GM18505 (cell line): ENCODE results near the gene CREB3.

Source experiments
- ATAC-seq: cut with Tn5 transposase; IDR thresholded peaks from one replicate; pipeline ENCODE4 v1.9.1; 2021; ENCODE audit not compliant: unreplicated experiment
- POLR2A ChIP-seq: IDR thresholded peaks from 4 replicates; pipeline ENCODE4 v1.6.1; 2011; ENCODE audit warnings: borderline replicate concordance; ENCODE audit not compliant: insufficient read depth, insufficient read length; ENCODE audit errors: extremely low read depth

CREB3 gene

GRCh38 chr9:35710818-35711500 lies 21.5 kb upstream of the CREB3 start:
- ATAC-seq: no peak
- no peak for TF ChIP-seq POLR2A

GRCh38 chr9:35711501-35712428 lies 20.7 kb upstream of the CREB3 start:
- no peak for TF ChIP-seq POLR2A
- ATAC-seq: no peak

GRCh38 chr9:35712762-35713400 lies 19.6 kb upstream of the CREB3 start:
- no peak for TF ChIP-seq POLR2A
- ATAC-seq: no peak

GRCh38 chr9:35713578-35713977 lies 18.9 kb upstream of the CREB3 start:
- ATAC-seq: no peak
- no peak for TF ChIP-seq POLR2A

GRCh38 chr9:35714123-35714522 lies 18.3 kb upstream of the CREB3 start:
- no peak for ATAC-seq
- no peak for TF ChIP-seq POLR2A

- ATAC-seq: no peak
These were observed 17.8 kb upstream of the CREB3 start for GRCh38 chr9:35714579-35715252.

GRCh38 chr9:35716230-35716629 lies 16.2 kb upstream of the CREB3 start:
- ATAC-seq: no peak
- TF ChIP-seq POLR2A: no peak

More at GRCh38 chr9:35714579-35715252, 17.8 kb upstream of the CREB3 start:
- TF ChIP-seq POLR2A: no peak

GRCh38 chr9:35717132-35717870 lies 15.2 kb upstream of the CREB3 start:
- no peak for ATAC-seq
- TF ChIP-seq POLR2A: no peak

GRCh38 chr9:35718721-35719511 lies 13.6 kb upstream of the CREB3 start:
- no peak for ATAC-seq
- TF ChIP-seq POLR2A: no peak

GRCh38 chr9:35719546-35719945 lies 12.9 kb upstream of the CREB3 start:
- no peak for ATAC-seq
- no peak for TF ChIP-seq POLR2A

- no peak for ATAC-seq
- TF ChIP-seq POLR2A: no peak
These were observed 9.0 kb upstream of the CREB3 start for GRCh38 chr9:35723426-35723825.

GRCh38 chr9:35723908-35724307 lies 8.6 kb upstream of the CREB3 start:
- ATAC-seq: no peak
- no peak for TF ChIP-seq POLR2A
